SK-N-SH (cell line): ENCODE data around the gene TIAM1. TPM values are rescaled to one million over a fixed set of nuclear protein-coding genes. Genes with fewer than 3 reads are reported as not detected.
A peak's percentile ranks its signal among the peaks of the same experiment; 100 is the strongest.

Experiments used
- CTCF ChIA-PET: fragments of 300-600, 350-600 bp; formaldehyde crosslinking; extraction: SDS; loops from one replicate; lab custom pipeline; 2021; lab: Yijun Ruan, JAX
- POLR2A ChIA-PET: fragments of 350-600 bp; sonication (Branson Sonifier 250); formaldehyde crosslinking; extraction: SDS; loops from one replicate; lab custom pipeline; 2020; ENCODE audit warnings: antibody characterized with exemption, inconsistent platforms; lab: Yijun Ruan, JAX
- DNase-seq: peaks from one replicate; pipeline ENCODE4 v3.0.0; 2012
- H2AFZ ChIP-seq: fragments of 200-600 bp; sonication (generic); 2 replicates; pipeline ENCODE4 v1.8.1; 2016; ENCODE audit warnings: antibody characterized with exemption, mild to moderate bottlenecking, low read depth
- H3F3A ChIP-seq: fragments of 200-600 bp; sonication (generic); replicated peaks from 2 replicates; pipeline ENCODE3; 2016; ENCODE audit warnings: antibody characterized with exemption, mild to moderate bottlenecking; ENCODE audit not compliant: insufficient read depth
- H3K27ac ChIP-seq, 2 experiments: fragments of 200-500 bp in 1 of 2; fragments of 200-600 bp in 1 of 2; sonication (Bioruptor generic) in 1 of 2; sonication (generic), shearing (Covaris generic) in 1 of 2; 2 replicates each; pipeline versions ENCODE4 v1.5.1 to v1.6.1; 2014 to 2016; ENCODE audit warnings: low read depth in 2 of 2, inconsistent platforms in 1 of 2, low read length in 1 of 2, mild to moderate bottlenecking in 1 of 2, mixed read lengths in 1 of 2
- H3K27me3 ChIP-seq: fragments of 200-600 bp; sonication (generic), shearing (Covaris generic); 2 replicates; pipeline ENCODE4 v1.6.1; 2016; ENCODE audit warnings: mixed run types; ENCODE audit not compliant: insufficient read depth
- H3K36me3 ChIP-seq, 2 experiments: fragments of 200-500 bp in 1 of 2; fragments of 200-600 bp in 1 of 2; sonication (Bioruptor generic) in 1 of 2; sonication (generic) in 1 of 2; replicated peaks in 1 of 2; 2 replicates each; pipeline versions ENCODE3 to v1.5.1; 2014 to 2016; ENCODE audit warnings: low read length in 1 of 2, mild to moderate bottlenecking in 1 of 2; ENCODE audit not compliant: insufficient read depth in 2 of 2, control insufficient read depth in 1 of 2
- H3K4me1 ChIP-seq, 2 experiments: fragments of 200-500 bp in 1 of 2; fragments of 200-600 bp in 1 of 2; sonication (Bioruptor generic) in 1 of 2; sonication (generic), shearing (Covaris generic) in 1 of 2; 2 replicates each; pipeline versions ENCODE4 v1.5.1 to v1.6.1; 2014 to 2016; ENCODE audit warnings: low read depth in 1 of 2, low read length in 1 of 2, mixed run types in 1 of 2; ENCODE audit not compliant: insufficient read depth in 2 of 2, control insufficient read depth in 1 of 2
- H3K4me2 ChIP-seq: fragments of 200-600 bp; sonication (generic), shearing (Covaris generic); 2 replicates; pipeline ENCODE4 v1.6.1; 2017; ENCODE audit warnings: mixed run types
- H3K4me3 ChIP-seq, 2 experiments: fragments of 200-500 bp in 1 of 2; fragments of 200-600 bp in 1 of 2; sonication (Bioruptor generic) in 1 of 2; sonication (generic), shearing (Covaris generic) in 1 of 2; 2 replicates each; pipeline versions ENCODE4 v1.5.1 to v1.8.1; 2014 to 2016; ENCODE audit warnings: low read depth in 2 of 2, inconsistent platforms in 1 of 2, low read length in 1 of 2, mild to moderate bottlenecking in 1 of 2, mixed read lengths in 1 of 2, moderate library complexity in 1 of 2
- H3K79me2 ChIP-seq: fragments of 200-600 bp; sonication (generic); 2 replicates; pipeline ENCODE4 v1.8.1; 2017; ENCODE audit warnings: mild to moderate bottlenecking; ENCODE audit not compliant: insufficient read depth
- H3K9ac ChIP-seq: fragments of 200-600 bp; sonication (generic); 2 replicates; pipeline ENCODE4 v1.6.1; 2017; ENCODE audit warnings: mixed run types
- H3K9me2 ChIP-seq: fragments of 200-600 bp; sonication (generic); 2 replicates; pipeline ENCODE4 v1.6.1; 2017; ENCODE audit warnings: mixed run types
- H3K9me3 ChIP-seq: fragments of 200-600 bp; sonication (generic); 2 replicates; pipeline ENCODE4 v1.6.1; 2017; ENCODE audit warnings: mixed run types, mild to moderate bottlenecking, moderate library complexity
- H4K20me1 ChIP-seq: fragments of 200-600 bp; sonication (generic); 2 replicates; pipeline ENCODE4 v1.6.1; 2017; ENCODE audit warnings: mild to moderate bottlenecking, mixed run types; ENCODE audit not compliant: insufficient read depth
- CTCF ChIP-seq: fragments of 200-600 bp; sonication (generic); IDR thresholded peaks from 2 replicates; pipeline ENCODE4 v1.6.1; 2017; ENCODE audit warnings: antibody characterized with exemption, mild to moderate bottlenecking, moderate library complexity
- EZH2phosphoT487 ChIP-seq: fragments of 200-600 bp; sonication (generic); IDR thresholded peaks from 2 replicates; pipeline ENCODE4 v1.6.1; 2017; ENCODE audit warnings: low read depth, mixed run types, mild to moderate bottlenecking, antibody characterized with exemption, moderate library complexity, borderline replicate concordance
- FOXJ3 ChIP-seq: sonication (generic); formaldehyde crosslinking; IDR thresholded peaks from 2 replicates; pipeline ENCODE4 v1.5.1; 2020; ENCODE audit warnings: mild to moderate bottlenecking, missing genetic modification reagents
- MEF2A ChIP-seq: IDR thresholded peaks from 2 replicates; pipeline ENCODE4 v1.4.0; 2012; ENCODE audit warnings: low read depth, borderline replicate concordance
- MXI1 ChIP-seq: IDR thresholded peaks from 2 replicates; pipeline ENCODE4 v1.6.1; 2012; ENCODE audit warnings: mild to moderate bottlenecking, low read depth, low read length, improper control_type of control experiment
- NRF1 ChIP-seq: IDR thresholded peaks from 2 replicates; pipeline ENCODE4 v1.6.1; 2012; ENCODE audit warnings: low read depth, mild to moderate bottlenecking, low read length
- PBX3 ChIP-seq: IDR thresholded peaks from 2 replicates; pipeline ENCODE4; 2012
- RAD21 ChIP-seq: IDR thresholded peaks from 2 replicates; pipeline ENCODE4 v1.6.1; 2012; ENCODE audit warnings: mild to moderate bottlenecking, low read length
- REST ChIP-seq: IDR thresholded peaks from 2 replicates; pipeline ENCODE4 v1.6.1; 2012; ENCODE audit warnings: mild to moderate bottlenecking, low read depth, low read length, moderate library complexity
- RXRA ChIP-seq: IDR thresholded peaks from 2 replicates; pipeline ENCODE4 v1.4.0; 2012; ENCODE audit warnings: low read depth, mild to moderate bottlenecking, borderline replicate concordance
- TCF12 ChIP-seq: IDR thresholded peaks from 2 replicates; pipeline ENCODE4 v1.4.0; 2012
- WGBS: methylation state at CpG from one replicate; pipeline ENCODE4 v1.1.6; 2017; ENCODE audit warnings: low lambda C conversion rate; 5-methylcytosine and 5-hydroxymethylcytosine counted together
- polyA plus RNA-seq, 3 experiments: library from polyadenylated mRNA; depleted of rRNA; stranded (reverse); fragments of >200 nt; gene quantifications; 2 replicates each; pipeline ENCODE4 v1.2.3, GENCODE V29; 2012
- TF ChIP-seq, protein P1 (sequence below): IDR thresholded peaks from 2 replicates; pipeline ENCODE4 v1.4.0; 2012; ENCODE audit warnings: low read depth, borderline replicate concordance
- TF ChIP-seq, protein P2 (sequence below): IDR thresholded peaks from 2 replicates; pipeline ENCODE4 v1.4.0; 2012; ENCODE audit warnings: low read depth

The TIAM1 gene
- polyA plus RNA-seq, 1 of the 3 experiments (the other 2 are of a cell fraction) = 1.7 TPM

- Histone ChIP-seq H3K4me2 (no peak overlapping the region), H3K9ac (no peak overlapping the region), H3K36me3 (no peaks in the 10 kb centered on the region), H3K9me2 (no peaks in the 10 kb centered on the region), H3K27ac (no peak overlapping the region), H2AFZ (0 out of 2 replicates have a peak overlapping the region, but pooled peaks have one; percentile 16), H3K27me3 (peaks cover 25% of the 10 kb centered on the region; the same call in 1 of the 2 replicates), H4K20me1 (no peaks in the 10 kb centered on the region), H3K9me3 (no peaks in the 10 kb centered on the region), H3K4me3 (no peak overlapping the region), H3K79me2 (no peaks in the 10 kb centered on the region), H3K4me1 (no peaks in the 10 kb centered on the region), H3F3A (no peaks in the 10 kb centered on the region)
- no peak for DNase-seq
- POLR2A ChIA-PET = no interaction called here
- WGBS = 0% methylated on average over 4 of the region's 4 CpGs
- TF ChIP-seq RXRA (no peak), CTCF (no peak)
- CTCF ChIA-PET = interaction anchor here (0.8 kb wide), 1 partner anchor 24 kb away, joined by 3 read pairs; no protein-coding TSS in a partner anchor
Observed at GRCh38 chr21:31078796-31079195, 265.3 kb downstream of the TIAM1 start.

DNA sequence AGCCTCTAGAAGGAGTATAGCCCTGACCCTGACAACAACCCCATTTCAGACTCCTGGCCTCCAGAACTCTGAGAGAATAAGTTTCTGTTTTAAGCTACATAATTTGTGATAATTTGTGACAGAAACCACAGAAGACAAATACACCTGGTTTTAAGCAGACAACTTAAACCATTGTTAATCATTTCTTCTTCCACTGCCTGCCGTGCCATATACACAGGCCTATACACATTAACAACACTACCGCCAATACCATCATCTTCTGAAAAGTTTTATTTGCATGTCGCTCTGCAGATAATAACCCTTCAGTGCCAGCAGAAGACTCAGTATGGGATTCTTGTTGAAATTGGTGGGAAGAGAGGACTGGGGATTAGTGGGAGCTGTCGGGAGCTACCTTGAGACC lies 265.8 kb downstream of the TIAM1 start:
- H3K4me1 ChIP-seq = no peaks in the 10 kb centered on the region
- POLR2A ChIA-PET = no interaction called here
- H3K9ac ChIP-seq = no peak overlapping the region
- no peaks in the 10 kb centered on the region for H3K79me2 ChIP-seq
- H3K9me3 ChIP-seq = no peaks in the 10 kb centered on the region
- H3F3A ChIP-seq = no peaks in the 10 kb centered on the region
- WGBS = 6% methylated on average over 4 of the region's 4 CpGs
- no peaks in the 10 kb centered on the region for H4K20me1 ChIP-seq
- no peaks in the 10 kb centered on the region for H3K9me2 ChIP-seq
- H3K27me3 ChIP-seq = peaks cover 25% of the 10 kb centered on the region; the same call in 1 of the 2 replicates
- no peak overlapping the region for H3K4me3 ChIP-seq
- CTCF ChIA-PET = interaction anchor here (0.8 kb wide), 1 partner anchor 25 kb away, joined by 3 read pairs; no protein-coding TSS in a partner anchor
- no peak overlapping the region for H2AFZ ChIP-seq
- H3K4me2 ChIP-seq = no peak overlapping the region
- H3K27ac ChIP-seq = no peak overlapping the region
- no peak for TF ChIP-seq PBX3
- TF ChIP-seq REST = no peak
- TF ChIP-seq MXI1 = no peak
- no peak for TF ChIP-seq RAD21
- TF ChIP-seq TCF12 = no peak
- no peak for TF ChIP-seq EZH2phosphoT487
- TF ChIP-seq NRF1 = no peak
- no peak for TF ChIP-seq MEF2A
- TF ChIP-seq, protein P1, sequence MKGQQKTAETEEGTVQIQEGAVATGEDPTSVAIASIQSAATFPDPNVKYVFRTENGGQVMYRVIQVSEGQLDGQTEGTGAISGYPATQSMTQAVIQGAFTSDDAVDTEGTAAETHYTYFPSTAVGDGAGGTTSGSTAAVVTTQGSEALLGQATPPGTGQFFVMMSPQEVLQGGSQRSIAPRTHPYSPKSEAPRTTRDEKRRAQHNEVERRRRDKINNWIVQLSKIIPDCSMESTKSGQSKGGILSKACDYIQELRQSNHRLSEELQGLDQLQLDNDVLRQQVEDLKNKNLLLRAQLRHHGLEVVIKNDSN = no peak
- TF ChIP-seq, protein P2, sequence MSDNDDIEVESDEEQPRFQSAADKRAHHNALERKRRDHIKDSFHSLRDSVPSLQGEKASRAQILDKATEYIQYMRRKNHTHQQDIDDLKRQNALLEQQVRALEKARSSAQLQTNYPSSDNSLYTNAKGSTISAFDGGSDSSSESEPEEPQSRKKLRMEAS = no peak
- TF ChIP-seq FOXJ3 (CRISPR knock-in tag) = no peak
- H3K36me3 ChIP-seq = no peaks in the 10 kb centered on the region
- DNase-seq = no peak
